ENCODE measurements around the gene OSMR. TPM values are rescaled to one million over a fixed set of nuclear protein-coding genes. Genes with fewer than 3 reads are reported as not detected.

Gene OSMR
- total RNA-seq, 4 donors from 2014 or later, result 9.2 to 40.2 (median 26.8) TPM

DNA sequence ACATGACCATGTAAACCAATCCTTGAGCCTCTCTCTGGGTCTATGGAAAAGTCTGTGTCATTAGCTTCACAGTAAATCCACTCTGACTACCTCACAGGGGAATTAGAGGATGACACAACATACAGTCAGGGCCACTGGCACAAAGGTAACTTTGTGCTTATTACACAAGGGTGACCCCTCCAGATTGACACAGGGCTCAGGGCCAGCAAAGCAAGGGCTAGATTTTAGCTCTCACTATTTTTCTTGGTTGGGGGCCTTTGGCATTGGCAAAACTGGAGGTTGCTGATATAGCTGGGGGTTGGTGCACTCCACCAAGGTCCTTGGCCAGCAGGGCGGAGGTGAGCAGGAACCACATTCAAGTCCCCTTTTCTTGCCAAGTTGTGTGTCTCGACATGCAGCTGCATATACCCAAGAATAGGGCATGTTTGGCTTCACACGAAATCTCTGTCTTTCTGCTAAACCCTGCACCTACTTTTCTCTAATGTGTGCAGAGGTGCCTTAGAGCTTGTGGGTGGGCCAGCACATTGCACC lies 15.2 kb upstream of the OSMR start:
- 48 to 55% methylated on average over 3 of the region's 3 CpGs for WGBS, 2 donors
- Histone ChIP-seq H3K4me3 (no peak overlapping the region), H3K36me3 (peaks cover 0 to 11% (median 0%) of the 10 kb centered on the region in 3 donors), H3K4me1 (peaks cover 6 to 40% (median 11%) of the 10 kb centered on the region in 3 donors), H3K27ac (peak overlapping the region in 3 of 4 donors; percentile 43 to 56 (median 55)), H3K27me3 (no peaks in the 10 kb centered on the region), H3K9me3 (no peaks in the 10 kb centered on the region)
- intact Hi-C loops (cut with DNase I), result no loop called here
- peak in 1 of 6 experiments; percentile 19 for TF ChIP-seq CTCF (IDR thresholded peaks at IDR 0.05)
- no peak for TF ChIP-seq POLR2A (IDR thresholded peaks at IDR 0.05)
- DNase-seq, result no peak

DNA sequence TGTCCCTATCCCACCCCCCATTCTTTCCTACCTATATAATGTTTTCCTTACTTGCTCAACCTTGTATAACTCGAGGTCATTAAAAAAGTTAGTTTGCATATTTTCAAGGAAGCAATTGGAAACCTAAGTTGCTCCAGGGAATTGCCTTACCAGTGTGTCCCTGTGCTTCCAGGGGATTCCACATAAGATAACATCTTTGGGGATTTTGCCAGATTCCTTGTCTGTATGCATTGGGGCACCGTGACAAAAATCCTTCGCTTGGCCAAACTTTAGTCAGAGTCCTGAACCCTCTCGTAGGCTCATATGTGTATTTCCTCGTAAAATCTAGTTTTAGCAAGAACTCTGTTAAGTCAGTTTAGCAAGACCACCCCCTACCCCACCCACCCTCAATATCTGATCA lies 14.7 kb upstream of the OSMR start:
- Histone ChIP-seq H3K36me3 (peaks cover 0 to 11% (median 0%) of the 10 kb centered on the region in 3 donors), H3K27me3 (no peaks in the 10 kb centered on the region), H3K4me3 (no peak overlapping the region), H3K9me3 (no peaks in the 10 kb centered on the region), H3K27ac (peak overlapping the region; percentile 43 to 56 (median 52)), H3K4me1 (peaks cover 6 to 42% (median 9%) of the 10 kb centered on the region in 3 donors)
- no peak for DNase-seq
- WGBS, 2 donors, result 46 to 50% methylated on average over 5 of the region's 5 CpGs
- TF ChIP-seq POLR2A (IDR thresholded peaks at IDR 0.05) (no peak), CTCF (IDR thresholded peaks at IDR 0.05) (no peak)
- intact Hi-C loops (cut with DNase I), result no loop called here

- WGBS, 2 donors, result 34 to 43% methylated on average over 2 to 3 of the region's 3 CpGs
- no peak for TF ChIP-seq POLR2A (IDR thresholded peaks at IDR 0.05)
- TF ChIP-seq CTCF (IDR thresholded peaks at IDR 0.05), result peak in 4 of 6 experiments; percentile 24 to 72 (median 32)
- Histone ChIP-seq H3K4me1 (peaks cover 6 to 40% (median 9%) of the 10 kb centered on the region in 3 donors), H3K9me3 (no peaks in the 10 kb centered on the region), H3K27ac (peak overlapping the region in 3 of 4 donors; percentile 43 to 56 (median 55)), H3K4me3 (no peak overlapping the region), H3K27me3 (no peaks in the 10 kb centered on the region), H3K36me3 (peaks cover 0 to 11% (median 0%) of the 10 kb centered on the region in 3 donors)
- intact Hi-C loops (cut with DNase I), result no loop called here
- no peak for DNase-seq
Measured at GRCh38 chr5:38831909-38832308, 13.9 kb upstream of the OSMR start.

DNA sequence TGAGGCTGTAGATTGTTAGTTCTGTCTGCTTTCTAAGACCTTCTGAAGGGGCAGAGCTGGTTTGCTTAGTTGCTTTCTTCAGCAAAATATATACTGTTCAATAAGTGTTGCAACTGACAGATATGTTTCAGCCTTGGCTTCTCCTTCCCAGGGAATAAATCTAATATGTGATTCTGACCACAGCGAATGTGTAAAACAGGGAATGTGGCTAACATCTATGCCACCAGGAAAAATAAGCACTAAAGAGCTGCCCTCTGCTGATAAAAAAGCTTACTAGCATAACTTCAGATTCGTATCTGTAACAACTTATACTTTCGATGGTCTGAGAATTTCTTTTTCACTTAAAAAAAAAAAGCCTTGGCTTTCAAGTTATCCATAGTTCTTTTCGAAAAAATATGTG lies 13.0 kb upstream of the OSMR start:
- no peaks in the 10 kb centered on the region for H3K27me3 ChIP-seq
- intact Hi-C loops (cut with DNase I), result no loop called here
- no peak overlapping the region for H3K27ac ChIP-seq
- peaks cover 0 to 6% (median 0%) of the 10 kb centered on the region in 3 donors for H3K36me3 ChIP-seq
- TF ChIP-seq CTCF (IDR thresholded peaks at IDR 0.05) (no peak), POLR2A (IDR thresholded peaks at IDR 0.05) (no peak)
- WGBS, 2 donors, result 82 to 86% methylated on average over 4 of the region's 4 CpGs
- H3K4me1 ChIP-seq, result peaks cover 6 to 39% (median 9%) of the 10 kb centered on the region in 3 donors
- H3K4me3 ChIP-seq, result no peak overlapping the region
- no peaks in the 10 kb centered on the region for H3K9me3 ChIP-seq
- no peak for DNase-seq

DNA sequence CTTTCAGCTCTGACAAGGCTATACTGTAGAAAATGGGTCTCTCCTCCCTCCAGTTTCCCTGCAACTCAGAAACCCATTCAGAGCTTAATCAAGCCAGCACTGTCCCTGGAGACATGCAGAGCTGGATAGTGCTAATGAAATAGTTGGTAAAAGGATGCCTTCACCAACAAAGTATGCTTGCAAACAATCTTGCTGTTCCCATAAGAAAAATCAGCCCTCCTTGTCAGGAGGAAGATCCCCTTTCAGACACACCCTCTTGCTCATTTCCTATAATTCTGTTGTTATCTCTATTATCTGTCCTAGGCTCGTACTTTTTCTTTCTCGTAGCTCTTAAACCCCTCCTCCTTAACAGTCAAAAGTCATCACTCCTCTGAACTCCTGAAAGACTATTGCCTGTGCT lies 9.9 kb upstream of the OSMR start:
- 42 to 50% methylated on average over 2 of the region's 2 CpGs for WGBS, 2 donors
- Histone ChIP-seq H3K9me3 (no peaks in the 10 kb centered on the region), H3K4me1 (peaks cover 3 to 29% (median 6%) of the 10 kb centered on the region in 3 donors), H3K4me3 (no peak overlapping the region), H3K27me3 (no peaks in the 10 kb centered on the region), H3K27ac (no peak overlapping the region), H3K36me3 (peaks cover 0 to 5% (median 0%) of the 10 kb centered on the region in 3 donors)
- DNase-seq, result no peak
- no peak for TF ChIP-seq POLR2A (IDR thresholded peaks at IDR 0.05)
- no peak for TF ChIP-seq CTCF (IDR thresholded peaks at IDR 0.05)
- intact Hi-C loops (cut with DNase I), result no loop called here

Data from esophagus squamous epithelium (tissue), 5 donors.